Measurements from ENCODE around the gene CDH12.

DNA sequence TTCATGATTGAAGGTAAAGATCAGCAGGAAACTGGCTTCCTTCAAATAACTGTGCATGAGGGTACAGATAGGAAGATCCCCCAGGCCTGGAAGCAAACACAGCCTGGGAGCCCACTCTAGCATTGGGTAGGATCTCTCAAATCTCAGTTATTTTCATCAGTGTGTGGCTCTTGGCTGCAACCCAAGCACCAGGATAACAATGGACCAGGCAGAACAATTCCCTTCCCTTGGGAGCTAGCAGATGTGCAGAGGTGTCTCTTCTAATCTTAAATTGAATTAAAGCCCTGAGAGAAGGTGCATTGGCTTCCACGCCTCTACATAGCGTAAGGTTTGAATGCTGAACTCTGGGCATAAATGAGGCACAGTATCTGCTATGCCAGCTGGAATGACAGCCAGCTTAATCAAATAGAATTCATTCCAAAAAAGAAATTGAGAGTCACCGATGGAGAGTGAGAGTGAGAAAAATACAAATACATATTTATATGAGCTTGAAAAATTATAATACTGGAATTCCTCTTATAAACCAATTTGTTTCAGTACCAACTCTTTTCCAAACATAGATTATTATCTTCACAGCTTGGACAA, 957.3 kb downstream of the CDH12 start:
- no peak for TF ChIP-seq EZH2 (IDR thresholded peaks at IDR 0.05; ENCODE audit: insufficient read depth, poor library complexity, severe bottlenecking)
- TF ChIP-seq EZH2phosphoT487 (IDR thresholded peaks at IDR 0.05; ENCODE audit: insufficient read depth, low read depth): no peak
